ENCODE data around the gene SNTB2. TPM values are rescaled to one million over a fixed set of nuclear protein-coding genes. Genes with fewer than 3 reads are reported as not detected.

Gene SNTB2
- polyA plus RNA-seq, 1 of the 3 experiments (the other 2 are of a cell fraction): 13.0 TPM

GRCh38 chr16:69270395-69270794 is 83.4 kb downstream of the SNTB2 start:
- WGBS (ENCODE audit: low lambda C conversion rate): 88% methylated on average over 3 of the region's 3 CpGs
- CTCF ChIA-PET: interaction anchor here (0.7 to 2.5 kb wide), 2 partner anchors 120 to 469 kb away, joined by 4 to 7 read pairs; no protein-coding TSS in a partner anchor
- Histone ChIP-seq H3K4me2 (no peak overlapping the region), H3K4me1 (ENCODE audit: control insufficient read depth in 1 of 2, insufficient read depth in 2 of 2, low read depth in 1 of 2, low read length in 1 of 2) (peaks cover 1 to 6% of the 10 kb centered on the region in 2 experiments; a peak in 3 of 4 replicates), H3K27ac (ENCODE audit: low read depth in 2 of 2, low read length in 1 of 2) (no peak overlapping the region), H3F3A (replicated peaks; ENCODE audit: insufficient read depth) (peaks cover 18% of the 10 kb centered on the region), H3K4me3 (ENCODE audit: low read depth in 2 of 2, low read length in 1 of 2) (no peak overlapping the region), H3K9me3 (no peaks in the 10 kb centered on the region), H3K79me2 (ENCODE audit: insufficient read depth) (peaks cover 20% of the 10 kb centered on the region; the same call in 1 of the 2 replicates), H3K9ac (no peak overlapping the region), H3K27me3 (ENCODE audit: insufficient read depth) (no peaks in the 10 kb centered on the region), H2AFZ (ENCODE audit: low read depth) (no peak overlapping the region), H4K20me1 (ENCODE audit: insufficient read depth) (no peaks in the 10 kb centered on the region), H3K9me2 (no peaks in the 10 kb centered on the region), H3K36me3 (replicated peaks in 1 of 2; ENCODE audit: control insufficient read depth in 1 of 2, insufficient read depth in 2 of 2, low read length in 1 of 2) (peaks cover 3 to 18% of the 10 kb centered on the region in 2 experiments)
- DNase-seq: no peak
- no peak for TF ChIP-seq FOSL2 (IDR thresholded peaks at IDR 0.05; ENCODE audit: borderline replicate concordance, low read depth)
- TF ChIP-seq POLR2AphosphoS5 (IDR thresholded peaks at IDR 0.05; ENCODE audit: low read depth, low read length): no peak
- TF ChIP-seq YY1 (IDR thresholded peaks at IDR 0.05; ENCODE audit: low read depth): no peak
- TF ChIP-seq RCOR1 (IDR thresholded peaks at IDR 0.05; ENCODE audit: low read length): no peak
- TF ChIP-seq NRF1 (IDR thresholded peaks at IDR 0.05; ENCODE audit: low read depth, low read length): no peak
- POLR2A ChIA-PET: no interaction called here

DNA sequence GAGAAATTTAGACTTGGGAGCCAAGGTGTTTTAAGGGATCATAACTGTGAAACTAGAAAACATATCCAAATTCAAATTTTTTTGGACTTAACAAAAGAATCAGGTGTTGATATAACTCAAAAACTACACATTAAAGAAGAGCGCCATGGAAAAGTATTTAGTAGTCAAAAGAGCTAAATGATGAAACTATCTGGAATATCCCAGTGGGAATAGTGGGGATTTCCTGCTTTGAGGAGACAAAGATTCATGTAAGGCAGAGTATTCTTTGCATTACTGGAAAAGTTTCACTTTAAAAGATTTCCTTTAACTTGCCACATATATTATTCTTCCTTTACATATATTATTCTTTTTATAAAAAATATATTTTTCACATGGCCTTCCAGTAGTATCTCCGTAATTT is 83.9 kb downstream of the SNTB2 start:
- no peak overlapping the region for H3K27ac ChIP-seq (ENCODE audit: low read depth in 2 of 2, low read length in 1 of 2)
- no peaks in the 10 kb centered on the region for H4K20me1 ChIP-seq (ENCODE audit: insufficient read depth)
- H3K4me3 ChIP-seq (ENCODE audit: low read depth in 2 of 2, low read length in 1 of 2): no peak overlapping the region
- peaks cover 3 to 18% of the 10 kb centered on the region in 2 experiments for H3K36me3 ChIP-seq (replicated peaks in 1 of 2; ENCODE audit: control insufficient read depth in 1 of 2, insufficient read depth in 2 of 2, low read length in 1 of 2)
- peaks cover 22% of the 10 kb centered on the region for H3F3A ChIP-seq (replicated peaks; ENCODE audit: insufficient read depth)
- no peak overlapping the region for H3K4me2 ChIP-seq
- H3K9me2 ChIP-seq: no peaks in the 10 kb centered on the region
- 95% methylated on average over 2 of the region's 2 CpGs for WGBS (ENCODE audit: low lambda C conversion rate)
- H3K9ac ChIP-seq: no peak overlapping the region
- peaks cover 6 to 11% of the 10 kb centered on the region in 2 experiments; a peak in 3 of 4 replicates for H3K4me1 ChIP-seq (ENCODE audit: control insufficient read depth in 1 of 2, insufficient read depth in 2 of 2, low read depth in 1 of 2, low read length in 1 of 2)
- no peak for DNase-seq
- H3K79me2 ChIP-seq (ENCODE audit: insufficient read depth): peaks cover 20% of the 10 kb centered on the region; the same call in 1 of the 2 replicates
- no peaks in the 10 kb centered on the region for H3K9me3 ChIP-seq
- H3K27me3 ChIP-seq (ENCODE audit: insufficient read depth): no peaks in the 10 kb centered on the region
- POLR2A ChIA-PET: no interaction called here
- CTCF ChIA-PET: interaction anchor here (0.7 to 2.5 kb wide), 2 partner anchors 121 to 469 kb away, joined by 4 to 7 read pairs; no protein-coding TSS in a partner anchor
- TF ChIP-seq MAX (IDR thresholded peaks at IDR 0.05; ENCODE audit: low read depth) (no peak), EP300 (IDR thresholded peaks at IDR 0.05; ENCODE audit: borderline replicate concordance in 1 of 2, low read depth in 1 of 2, low read length in 1 of 2) (no peak), TEAD4 (IDR thresholded peaks at IDR 0.05; ENCODE audit: borderline replicate concordance, insufficient read depth) (no peak)
- H2AFZ ChIP-seq (ENCODE audit: low read depth): no peak overlapping the region

- Histone ChIP-seq H3K4me3 (ENCODE audit: low read depth in 2 of 2, low read length in 1 of 2) (no peak overlapping the region), H4K20me1 (ENCODE audit: insufficient read depth) (no peaks in the 10 kb centered on the region), H3K27ac (ENCODE audit: low read depth in 2 of 2, low read length in 1 of 2) (peak overlapping the region in 1 of 2 experiments; percentile 17; a peak in 1 of 4 replicates), H2AFZ (ENCODE audit: low read depth) (no peak overlapping the region), H3K9ac (no peak overlapping the region), H3F3A (replicated peaks; ENCODE audit: insufficient read depth) (peaks cover 40% of the 10 kb centered on the region), H3K4me2 (no peak overlapping the region), H3K4me1 (ENCODE audit: control insufficient read depth in 1 of 2, insufficient read depth in 2 of 2, low read depth in 1 of 2, low read length in 1 of 2) (peaks cover 10 to 26% of the 10 kb centered on the region in 2 experiments), H3K9me2 (no peaks in the 10 kb centered on the region), H3K36me3 (replicated peaks in 1 of 2; ENCODE audit: control insufficient read depth in 1 of 2, insufficient read depth in 2 of 2, low read length in 1 of 2) (peaks cover 3 to 18% of the 10 kb centered on the region in 2 experiments), H3K27me3 (ENCODE audit: insufficient read depth) (no peaks in the 10 kb centered on the region), H3K79me2 (ENCODE audit: insufficient read depth) (peaks cover 17% of the 10 kb centered on the region), H3K9me3 (no peaks in the 10 kb centered on the region)
- CTCF ChIA-PET: interaction anchor here (1.0 to 1.4 kb wide), 2 partner anchors 13 to 14 kb away, joined by 3 read pairs; no protein-coding TSS in a partner anchor
- no peak for DNase-seq
- POLR2A ChIA-PET: no interaction called here
- 87% methylated on average over 4 of the region's 4 CpGs for WGBS (ENCODE audit: low lambda C conversion rate)
- no peak for TF ChIP-seq MEF2A (IDR thresholded peaks at IDR 0.05; ENCODE audit: borderline replicate concordance, low read depth)
- no peak for TF ChIP-seq ELF1 (IDR thresholded peaks at IDR 0.05)
- no peak for TF ChIP-seq EZH2phosphoT487 (IDR thresholded peaks at IDR 0.05; ENCODE audit: borderline replicate concordance, low read depth)
- no peak for TF ChIP-seq MXI1 (IDR thresholded peaks at IDR 0.05; ENCODE audit: low read depth, low read length)
- no peak for TF ChIP-seq YY1 (IDR thresholded peaks at IDR 0.05; ENCODE audit: low read depth)
- TF ChIP-seq SIN3A (IDR thresholded peaks at IDR 0.05; ENCODE audit: borderline replicate concordance, low read depth, low read length): no peak
- TF ChIP-seq FOSL2 (IDR thresholded peaks at IDR 0.05; ENCODE audit: borderline replicate concordance, low read depth): no peak
- TF ChIP-seq GATA2 (CRISPR knock-in tag; IDR thresholded peaks at IDR 0.05): no peak
- TF ChIP-seq GABPA (IDR thresholded peaks at IDR 0.05; ENCODE audit: low read depth): no peak
Measured at GRCh38 chr16:69273009-69273408, 86.0 kb downstream of the SNTB2 start.

Measured in SK-N-SH (cell line).